ENCODE measurements around the gene MEF2D.

MEF2D gene

GRCh38 chr1:156438278-156438987 lies 62.1 kb downstream of the MEF2D start:
- DNase-seq = no peak

- DNase-seq = no peak
Observed at GRCh38 chr1:156437037-156437867, 63.3 kb downstream of the MEF2D start.

GRCh38 chr1:156436141-156437036 lies 64.2 kb downstream of the MEF2D start:
- no peak for DNase-seq

GRCh38 chr1:156435545-156436140 lies 64.9 kb downstream of the MEF2D start:
- DNase-seq = no peak

- DNase-seq = no peak
Observed at GRCh38 chr1:156434989-156435544, 65.5 kb downstream of the MEF2D start.

- no peak for DNase-seq
Observed at GRCh38 chr1:156433602-156434001, 67.0 kb downstream of the MEF2D start.

- no peak for DNase-seq
Observed at GRCh38 chr1:156433032-156433431, 67.5 kb downstream of the MEF2D start.

GRCh38 chr1:156432669-156433018 lies 67.9 kb downstream of the MEF2D start:
- no peak for DNase-seq

GRCh38 chr1:156431769-156432668 lies 68.6 kb downstream of the MEF2D start:
- no peak for DNase-seq

- DNase-seq = no peak
Observed at GRCh38 chr1:156431366-156431765, 69.2 kb downstream of the MEF2D start.

- no peak for DNase-seq
Observed at GRCh38 chr1:156430866-156431265, 69.7 kb downstream of the MEF2D start.

- no peak for DNase-seq
Observed at GRCh38 chr1:156430303-156430702, 70.3 kb downstream of the MEF2D start.

GRCh38 chr1:156429313-156430060 lies 71.1 kb downstream of the MEF2D start:
- DNase-seq = no peak

GRCh38 chr1:156428746-156429288 lies 71.8 kb downstream of the MEF2D start:
- DNase-seq = no peak

- DNase-seq = no peak
Observed at GRCh38 chr1:156427957-156428356, 72.6 kb downstream of the MEF2D start.

GRCh38 chr1:156425943-156426342 lies 74.6 kb downstream of the MEF2D start:
- no peak for DNase-seq

GRCh38 chr1:156424806-156425432 lies 75.7 kb downstream of the MEF2D start:
- DNase-seq = no peak

- DNase-seq = no peak
Observed at GRCh38 chr1:156423422-156424352, 76.9 kb downstream of the MEF2D start.

- DNase-seq = no peak
Observed at GRCh38 chr1:156422602-156423091, 77.9 kb downstream of the MEF2D start.
